GM06990 (cell line): ENCODE measurements around the gene REST.
"Not testable (repeated sequence)": the region's sequence is repeated elsewhere in the genome, so short reads cannot be mapped to it uniquely, and the experiment has no call there.

Source experiments
- DNase-seq: peaks from one replicate; pipeline ENCODE4 v3.0.0-alpha.2; 2011; ENCODE audit not compliant: insufficient read length; ENCODE audit errors: extremely low read depth
- H3K27me3 ChIP-seq: replicated peaks from 2 replicates; pipeline ENCODE4 v1.6.0; 2011; ENCODE audit warnings: low read length; ENCODE audit not compliant: control insufficient read depth, insufficient read depth
- H3K36me3 ChIP-seq: 2 replicates; pipeline ENCODE4 v1.5.1; 2011; ENCODE audit warnings: low read length; ENCODE audit not compliant: control insufficient read depth, insufficient read depth
- H3K4me3 ChIP-seq: replicated peaks from 2 replicates; pipeline ENCODE4 v1.5.1; 2011; ENCODE audit warnings: low read depth, mild to moderate bottlenecking, control low read depth, low read length
- TF ChIP-seq, protein P1 (sequence below): IDR thresholded peaks from 2 replicates; pipeline ENCODE4 v1.5.1; 2011; ENCODE audit warnings: low read length, control low read depth, mild to moderate bottlenecking, inconsistent platforms; ENCODE audit not compliant: insufficient read depth, poor library complexity, severe bottlenecking

The REST gene

DNA sequence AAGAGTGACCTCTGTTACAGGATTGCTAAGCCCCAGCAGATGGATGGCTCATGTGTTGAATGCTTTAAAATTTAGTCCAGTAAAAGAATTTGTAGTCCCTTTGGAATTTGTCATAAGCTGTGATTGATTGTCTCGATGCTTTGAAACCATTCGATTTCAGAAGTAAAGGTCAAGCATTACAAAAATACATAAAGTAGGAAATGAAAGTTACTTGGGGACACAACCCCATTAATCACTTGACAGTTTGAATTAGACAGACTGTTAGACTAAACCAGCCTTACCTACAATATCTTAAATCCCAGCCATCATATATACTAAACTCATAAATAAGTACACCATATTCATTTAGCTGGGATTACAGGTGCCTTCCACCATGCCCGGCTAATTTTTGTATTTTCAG is 6.6 kb downstream of the REST start:
- TF ChIP-seq, protein P1, sequence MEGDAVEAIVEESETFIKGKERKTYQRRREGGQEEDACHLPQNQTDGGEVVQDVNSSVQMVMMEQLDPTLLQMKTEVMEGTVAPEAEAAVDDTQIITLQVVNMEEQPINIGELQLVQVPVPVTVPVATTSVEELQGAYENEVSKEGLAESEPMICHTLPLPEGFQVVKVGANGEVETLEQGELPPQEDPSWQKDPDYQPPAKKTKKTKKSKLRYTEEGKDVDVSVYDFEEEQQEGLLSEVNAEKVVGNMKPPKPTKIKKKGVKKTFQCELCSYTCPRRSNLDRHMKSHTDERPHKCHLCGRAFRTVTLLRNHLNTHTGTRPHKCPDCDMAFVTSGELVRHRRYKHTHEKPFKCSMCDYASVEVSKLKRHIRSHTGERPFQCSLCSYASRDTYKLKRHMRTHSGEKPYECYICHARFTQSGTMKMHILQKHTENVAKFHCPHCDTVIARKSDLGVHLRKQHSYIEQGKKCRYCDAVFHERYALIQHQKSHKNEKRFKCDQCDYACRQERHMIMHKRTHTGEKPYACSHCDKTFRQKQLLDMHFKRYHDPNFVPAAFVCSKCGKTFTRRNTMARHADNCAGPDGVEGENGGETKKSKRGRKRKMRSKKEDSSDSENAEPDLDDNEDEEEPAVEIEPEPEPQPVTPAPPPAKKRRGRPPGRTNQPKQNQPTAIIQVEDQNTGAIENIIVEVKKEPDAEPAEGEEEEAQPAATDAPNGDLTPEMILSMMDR, result no peak
- no peaks in the 10 kb centered on the region; the same call in 1 of the 2 replicates for H3K36me3 ChIP-seq
- DNase-seq, result no peak
- no peaks in the 10 kb centered on the region for H3K27me3 ChIP-seq
- H3K4me3 ChIP-seq, result no peak overlapping the region

DNA sequence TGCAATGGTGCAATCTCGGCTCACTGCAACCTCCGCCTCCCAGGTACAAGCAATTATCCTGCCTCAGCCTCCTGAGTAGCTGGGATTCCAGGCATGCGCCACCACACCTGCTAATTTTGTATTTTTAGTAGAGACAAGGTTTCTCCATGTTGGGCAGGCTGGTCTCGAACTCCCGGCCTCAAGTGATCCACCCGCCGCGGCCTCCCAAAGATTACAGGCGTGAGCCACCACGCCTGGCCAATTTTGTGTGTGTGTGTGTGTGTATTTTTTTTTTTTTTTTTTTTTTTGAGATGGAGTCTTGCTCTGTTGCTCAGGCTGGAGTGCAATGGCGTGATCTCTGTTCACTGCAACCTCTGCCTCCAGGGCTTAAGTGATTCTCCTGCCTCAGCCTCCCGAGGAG is 7.3 kb downstream of the REST start:
- not testable (repeated sequence) for H3K36me3 ChIP-seq, H3K27me3 ChIP-seq, DNase-seq, H3K4me3 ChIP-seq

DNA sequence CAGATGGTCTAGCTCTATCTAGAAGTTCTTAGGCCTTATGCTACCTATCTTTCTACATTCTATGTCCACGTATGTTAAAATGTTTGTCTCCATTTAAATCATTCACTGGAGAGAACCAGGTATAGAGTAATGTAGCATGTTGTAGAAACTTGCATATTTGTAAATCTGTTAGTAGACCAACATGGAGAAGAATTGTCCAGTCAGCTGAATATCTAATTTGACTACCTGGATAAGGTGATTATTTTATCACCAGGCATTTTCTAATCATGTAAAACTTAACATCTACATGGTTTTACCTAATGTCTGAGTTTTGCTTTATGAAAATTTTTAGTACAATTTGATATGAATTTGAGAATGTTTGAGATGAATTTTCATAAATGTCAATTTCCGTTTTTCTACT is 19.5 kb downstream of the REST start:
- no peaks in the 10 kb centered on the region for H3K27me3 ChIP-seq
- peaks cover 6% of the 10 kb centered on the region for H3K36me3 ChIP-seq
- no peak overlapping the region for H3K4me3 ChIP-seq
- TF ChIP-seq, protein P1, result no peak
- no peak for DNase-seq

DNA sequence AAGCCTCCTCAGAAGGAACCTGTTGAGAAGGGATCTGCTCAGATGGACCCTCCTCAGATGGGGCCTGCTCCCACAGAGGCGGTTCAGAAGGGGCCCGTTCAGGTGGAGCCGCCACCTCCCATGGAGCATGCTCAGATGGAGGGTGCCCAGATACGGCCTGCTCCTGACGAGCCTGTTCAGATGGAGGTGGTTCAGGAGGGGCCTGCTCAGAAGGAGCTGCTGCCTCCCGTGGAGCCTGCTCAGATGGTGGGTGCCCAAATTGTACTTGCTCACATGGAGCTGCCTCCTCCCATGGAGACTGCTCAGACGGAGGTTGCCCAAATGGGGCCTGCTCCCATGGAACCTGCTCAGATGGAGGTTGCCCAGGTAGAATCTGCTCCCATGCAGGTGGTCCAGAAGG is 22.9 kb downstream of the REST start:
- Histone ChIP-seq H3K4me3 (no peak overlapping the region), H3K27me3 (no peaks in the 10 kb centered on the region), H3K36me3 (peaks cover 5% of the 10 kb centered on the region)
- TF ChIP-seq, protein P1, result no peak
- no peak for DNase-seq

DNA sequence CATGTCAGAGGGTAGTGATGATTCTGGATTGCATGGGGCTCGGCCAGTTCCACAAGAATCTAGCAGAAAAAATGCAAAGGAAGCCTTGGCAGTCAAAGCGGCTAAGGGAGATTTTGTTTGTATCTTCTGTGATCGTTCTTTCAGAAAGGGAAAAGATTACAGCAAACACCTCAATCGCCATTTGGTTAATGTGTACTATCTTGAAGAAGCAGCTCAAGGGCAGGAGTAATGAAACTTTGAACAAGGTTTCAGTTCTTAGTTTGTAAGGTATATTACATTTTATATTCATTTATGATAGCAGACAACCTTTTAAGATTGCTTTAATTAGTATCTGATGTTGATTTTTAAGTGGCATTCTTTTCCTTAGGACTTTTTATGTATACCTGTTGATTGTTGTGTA is 24.2 kb downstream of the REST start:
- H3K4me3 ChIP-seq, result no peak overlapping the region
- no peak for DNase-seq
- peaks cover 5% of the 10 kb centered on the region for H3K36me3 ChIP-seq
- H3K27me3 ChIP-seq, result no peaks in the 10 kb centered on the region
- TF ChIP-seq, protein P1, result no peak

DNA sequence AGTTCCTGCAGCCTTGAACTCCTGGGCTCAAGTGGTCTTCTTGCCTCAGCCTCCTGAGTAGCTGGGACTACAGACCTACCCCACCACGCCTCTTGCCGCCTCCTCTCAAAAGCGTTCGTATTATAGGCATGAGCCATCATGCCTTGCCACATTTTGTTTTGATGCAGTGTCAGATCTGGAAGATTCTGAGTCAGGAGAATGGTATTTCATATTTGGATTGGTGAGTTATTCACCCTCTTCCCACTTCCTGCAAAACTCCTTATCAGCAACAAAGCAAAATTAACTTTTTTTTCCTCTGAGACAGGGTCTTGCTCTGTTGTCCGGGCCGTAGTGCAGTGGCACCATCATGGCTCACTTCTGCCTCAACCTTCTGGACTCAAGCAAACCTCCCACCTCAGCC is 29.6 kb downstream of the REST start:
- TF ChIP-seq, protein P1, result no peak
- Histone ChIP-seq H3K27me3 (no peaks in the 10 kb centered on the region), H3K36me3 (no peaks in the 10 kb centered on the region; the same call in 1 of the 2 replicates), H3K4me3 (no peak overlapping the region)
- DNase-seq, result no peak

DNA sequence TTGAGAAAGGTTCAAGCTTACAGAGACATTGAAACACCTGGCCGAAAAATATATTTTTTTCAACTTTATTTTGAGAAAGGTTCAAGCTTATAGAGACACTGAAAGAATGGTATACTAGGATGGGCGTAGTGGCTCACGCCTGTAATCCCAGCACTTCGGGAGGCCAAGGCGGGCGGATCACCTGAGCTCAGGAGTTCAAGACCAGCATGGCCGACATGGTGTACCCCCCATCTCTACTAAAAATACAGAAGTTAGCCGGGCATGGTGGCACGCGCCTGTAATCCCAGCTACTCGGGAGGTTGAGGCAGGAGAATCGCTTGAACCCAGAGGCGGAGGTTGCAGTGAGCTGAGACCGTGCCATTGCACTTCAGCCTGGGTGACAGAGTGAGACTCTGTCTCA is 32.1 kb downstream of the REST start:
- H3K36me3 ChIP-seq, result not testable (repeated sequence)

More for the DNA sequence above, 32.1 kb downstream of the REST start:
- not testable (repeated sequence) for H3K4me3 ChIP-seq, DNase-seq, H3K27me3 ChIP-seq
